ENCODE data around the gene ADSS1.

Gene ADSS1

GRCh38 chr14:104751539-104752422, 27.8 kb downstream of the ADSS1 start:
- DNase-seq, result no peak

GRCh38 chr14:104752423-104752734, 28.4 kb downstream of the ADSS1 start:
- DNase-seq, result no peak

- peak; percentile 99 for DNase-seq
Observed at GRCh38 chr14:104752735-104753527, 28.9 kb downstream of the ADSS1 start, which contains the start of gene SIVA1. TSS of gene SIVA1 (plus strand) at chr14:104753147. CDS start at chr14:104753202, 55 bp downstream.

- no peak for DNase-seq
Observed at GRCh38 chr14:104753528-104754212, 29.6 kb downstream of the ADSS1 start.

GRCh38 chr14:104754213-104754851, 30.3 kb downstream of the ADSS1 start:
- no peak for DNase-seq

GRCh38 chr14:104755621-104756020, 31.6 kb downstream of the ADSS1 start:
- no peak for DNase-seq

GRCh38 chr14:104756477-104757237, 32.6 kb downstream of the ADSS1 start:
- DNase-seq, result no peak

GRCh38 chr14:104757238-104757585, 33.2 kb downstream of the ADSS1 start:
- DNase-seq, result no peak

- DNase-seq, result no peak
Observed at GRCh38 chr14:104757681-104758392, 33.8 kb downstream of the ADSS1 start.

GRCh38 chr14:104758981-104759969, 35.2 kb downstream of the ADSS1 start:
- no peak for DNase-seq

GRCh38 chr14:104765517-104765916, 41.5 kb downstream of the ADSS1 start:
- DNase-seq, result no peak

- no peak for DNase-seq
Observed at GRCh38 chr14:104766256-104766862, 42.3 kb downstream of the ADSS1 start.

GRCh38 chr14:104766863-104767633, 43.0 kb downstream of the ADSS1 start:
- DNase-seq, result no peak

- DNase-seq, result no peak
Observed at GRCh38 chr14:104767634-104767918, 43.5 kb downstream of the ADSS1 start.

- peak; percentile 63 for DNase-seq
Observed at GRCh38 chr14:104768437-104769323, 44.7 kb downstream of the ADSS1 start.

GRCh38 chr14:104769324-104770071, 45.5 kb downstream of the ADSS1 start:
- no peak for DNase-seq

- no peak for DNase-seq
Observed at GRCh38 chr14:104770072-104770579, 46.1 kb downstream of the ADSS1 start.

Measured in NCI-H226 (cell line).